NOMO-1 treated with dmso at 0.1 percent for 144 hours (cell line): ENCODE measurements around the gene SEMA3G.

ENCODE experiments used
- DNase-seq: peaks from one replicate; lab custom pipeline; 2025; ENCODE audit not compliant: unreplicated experiment; lab: John Stamatoyannopoulos, UW

Gene SEMA3G

DNA sequence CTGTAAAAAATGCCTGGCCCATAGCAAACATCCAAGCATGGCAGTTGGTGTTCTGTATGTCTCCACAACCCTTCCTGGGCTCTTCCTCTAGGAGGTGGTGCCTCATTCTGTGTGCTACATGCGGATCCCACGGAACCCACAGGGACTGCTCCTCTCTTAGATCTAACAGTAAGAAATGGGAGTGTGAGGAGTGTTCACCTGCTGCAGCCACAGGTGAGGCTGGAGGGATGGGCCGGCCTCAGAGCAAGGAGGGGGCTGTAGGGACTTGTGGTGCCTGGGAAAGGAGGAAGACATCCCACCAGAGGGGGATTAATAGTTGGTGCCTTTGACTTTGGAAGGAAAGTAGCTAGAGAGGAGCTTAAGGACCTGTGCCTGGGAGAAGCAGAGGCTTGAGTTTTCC, 22.2 kb downstream of the SEMA3G start:
- DNase-seq, result no peak

DNA sequence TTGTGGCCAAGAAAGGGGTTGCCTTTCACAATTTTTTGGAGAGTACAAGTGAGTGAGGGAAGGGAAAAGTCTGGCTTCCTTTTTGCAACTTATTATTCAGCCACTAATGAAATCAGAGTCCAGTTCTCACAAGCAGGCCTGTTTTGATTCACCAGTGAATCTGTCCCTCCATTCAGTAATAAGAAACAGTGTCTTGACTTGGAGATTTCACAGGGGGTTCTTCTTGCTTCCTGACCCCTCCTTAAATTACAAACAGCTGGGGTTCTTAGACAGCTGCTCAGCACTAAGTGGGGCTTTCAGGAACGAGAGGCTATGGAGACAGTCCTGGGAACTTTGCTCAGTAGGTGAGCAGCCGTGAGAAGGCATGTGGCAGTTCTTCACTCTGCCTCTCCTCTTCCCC, 24.5 kb downstream of the SEMA3G start:
- no peak for DNase-seq

DNA sequence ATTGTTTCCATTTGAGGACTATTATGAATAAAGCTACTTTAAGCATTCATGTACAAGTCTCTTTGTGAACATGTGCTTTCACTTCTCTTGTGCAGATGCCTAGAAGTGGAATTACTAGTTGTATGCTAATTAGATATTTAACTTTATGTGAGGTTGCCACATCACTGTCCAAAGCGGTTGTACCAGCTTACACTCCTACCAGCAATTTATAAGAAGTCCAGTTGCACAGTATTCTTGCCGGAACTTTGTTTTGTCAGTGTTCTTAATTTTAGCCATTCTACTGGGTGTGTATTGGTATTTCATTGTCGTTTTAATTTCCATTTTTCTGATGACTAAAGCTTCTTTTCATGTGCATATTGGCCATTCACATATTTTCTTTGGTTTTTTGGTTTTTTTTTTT, 29.1 kb downstream of the SEMA3G start:
- DNase-seq, result no peak

DNA sequence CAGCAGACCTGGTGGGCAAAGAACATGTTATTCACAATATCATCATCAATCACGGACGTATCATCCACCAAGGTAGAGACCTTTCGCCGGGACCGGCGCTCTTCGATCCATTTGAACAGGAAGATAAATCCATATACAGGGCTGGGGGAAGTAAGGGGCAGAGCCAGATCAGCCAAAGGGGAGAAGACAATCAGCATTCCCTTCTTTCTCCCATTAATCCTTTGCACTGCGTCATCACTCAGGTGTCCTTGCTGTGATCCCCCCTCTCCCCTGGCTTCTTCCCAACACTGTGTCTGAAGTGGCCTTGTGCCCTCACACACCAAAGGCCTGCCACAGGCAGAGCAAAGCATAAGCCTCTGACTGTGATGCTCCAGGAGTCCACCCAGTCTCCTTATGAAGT, 36.4 kb downstream of the SEMA3G start:
- DNase-seq, result no peak

DNA sequence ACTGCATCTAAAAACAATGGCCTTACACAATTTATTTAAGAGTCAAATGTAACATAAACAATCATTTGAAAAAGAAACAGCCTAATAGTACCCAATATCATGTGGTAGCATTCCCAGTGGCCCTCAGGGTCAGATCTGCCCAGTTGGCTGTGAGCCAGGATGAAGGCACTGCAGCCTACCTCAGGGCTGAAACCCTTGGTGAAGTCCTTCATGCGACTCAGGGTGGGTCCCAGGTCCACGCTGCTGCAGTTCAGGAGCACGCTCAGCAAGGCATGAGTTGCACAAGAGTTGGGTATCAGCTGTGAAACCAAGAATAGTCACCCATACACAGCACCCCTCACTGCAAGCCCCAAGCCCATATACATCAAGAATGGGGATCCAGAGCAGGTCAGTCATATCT, 37.1 kb downstream of the SEMA3G start:
- DNase-seq, result no peak

DNA sequence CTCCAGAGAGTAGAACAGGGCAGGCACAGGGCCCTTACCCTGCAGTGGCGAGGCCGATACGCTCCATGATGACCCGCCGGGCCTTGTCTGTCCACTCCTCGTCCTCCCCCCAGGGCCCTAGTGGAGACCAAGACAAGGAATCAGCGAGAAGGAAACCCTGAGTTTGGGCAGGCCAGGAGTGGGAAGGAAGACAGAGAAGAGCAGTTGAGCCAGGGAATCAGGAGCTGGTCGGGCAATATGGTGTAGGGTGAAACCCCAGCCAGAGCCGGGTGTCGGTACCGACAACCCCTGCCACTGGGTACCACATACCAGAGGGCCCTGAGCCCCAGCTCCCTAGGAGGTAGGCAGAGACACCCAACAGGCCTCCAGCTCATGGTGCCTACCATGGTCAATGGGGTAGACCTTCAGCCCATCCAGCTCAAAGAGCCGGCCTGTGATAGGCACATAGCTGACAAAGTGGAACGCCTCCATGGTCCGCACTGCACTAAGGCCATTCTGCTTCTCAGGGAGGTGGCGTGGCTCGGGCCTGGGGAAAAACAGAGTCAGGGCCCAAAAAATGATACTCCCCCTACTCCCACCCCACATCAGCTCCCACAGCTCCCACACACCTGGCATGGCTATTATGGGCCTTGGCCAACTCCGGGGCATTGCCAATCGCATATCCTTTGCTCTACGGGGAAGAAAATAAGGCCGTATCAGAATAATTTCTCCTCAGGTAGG, 38.0 kb downstream of the SEMA3G start:
- DNase-seq, result no peak

GRCh38 chr3:52406231-52406661, 38.7 kb downstream of the SEMA3G start:
- no peak for DNase-seq

GRCh38 chr3:52405601-52406110, 39.2 kb downstream of the SEMA3G start:
- no peak for DNase-seq

- no peak for DNase-seq
Measured at GRCh38 chr3:52405066-52405465, 39.8 kb downstream of the SEMA3G start.

- DNase-seq, result no peak
Measured at GRCh38 chr3:52404391-52404790, 40.5 kb downstream of the SEMA3G start.

GRCh38 chr3:52403955-52404354, 40.9 kb downstream of the SEMA3G start:
- DNase-seq, result no peak

GRCh38 chr3:52403271-52403841, 41.5 kb downstream of the SEMA3G start:
- no peak for DNase-seq

DNA sequence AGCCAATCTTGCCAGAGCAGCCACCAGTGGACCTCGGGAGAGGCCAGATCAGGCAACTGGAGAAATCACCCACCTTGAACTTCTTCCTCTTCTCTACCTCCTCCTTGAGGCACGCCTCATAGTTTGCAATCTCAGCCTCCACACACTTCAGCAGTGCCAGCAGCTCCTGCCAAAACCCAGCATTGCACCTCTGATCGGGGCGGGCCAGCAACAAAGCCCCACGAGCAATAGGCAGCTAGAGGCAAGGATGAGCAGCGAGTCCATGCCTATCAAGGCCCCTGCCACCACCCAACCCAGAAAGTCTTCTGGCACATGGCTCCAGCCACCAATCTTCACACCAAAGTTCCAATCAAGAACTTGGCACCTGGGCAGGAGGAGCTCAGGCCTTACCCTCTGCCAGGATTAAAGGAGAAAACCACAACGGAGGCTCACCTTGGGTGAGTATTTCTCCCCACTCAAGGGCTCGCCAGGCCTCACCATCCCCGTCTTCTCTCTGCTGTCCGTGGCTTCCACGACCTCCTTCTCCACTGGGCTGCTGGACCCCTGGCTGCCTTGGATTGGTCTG, 42.1 kb downstream of the SEMA3G start:
- DNase-seq, result no peak

- DNase-seq, result no peak
Measured at GRCh38 chr3:52402101-52402521, 42.8 kb downstream of the SEMA3G start.

GRCh38 chr3:52401551-52401950, 43.4 kb downstream of the SEMA3G start:
- DNase-seq, result no peak

DNA sequence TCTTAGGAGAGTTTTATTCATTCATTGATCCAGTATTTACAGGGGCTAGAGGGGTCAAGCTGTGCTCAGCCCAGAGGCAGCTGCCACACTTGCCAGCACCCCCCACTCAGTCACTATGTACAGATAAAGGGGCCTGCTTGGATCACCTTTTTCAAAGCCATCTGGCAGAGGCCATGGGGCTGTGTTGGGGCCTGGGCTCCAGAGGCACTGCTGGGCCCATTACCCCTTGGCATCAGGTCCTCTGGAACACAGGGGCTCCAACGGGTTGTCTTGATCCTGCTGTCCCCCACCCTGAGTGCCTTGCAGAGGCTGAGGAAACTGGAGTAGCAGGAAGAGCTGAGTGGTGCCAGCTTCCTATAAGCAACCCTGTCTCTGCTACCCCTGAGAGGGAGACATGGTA, 43.9 kb downstream of the SEMA3G start:
- no peak for DNase-seq

DNA sequence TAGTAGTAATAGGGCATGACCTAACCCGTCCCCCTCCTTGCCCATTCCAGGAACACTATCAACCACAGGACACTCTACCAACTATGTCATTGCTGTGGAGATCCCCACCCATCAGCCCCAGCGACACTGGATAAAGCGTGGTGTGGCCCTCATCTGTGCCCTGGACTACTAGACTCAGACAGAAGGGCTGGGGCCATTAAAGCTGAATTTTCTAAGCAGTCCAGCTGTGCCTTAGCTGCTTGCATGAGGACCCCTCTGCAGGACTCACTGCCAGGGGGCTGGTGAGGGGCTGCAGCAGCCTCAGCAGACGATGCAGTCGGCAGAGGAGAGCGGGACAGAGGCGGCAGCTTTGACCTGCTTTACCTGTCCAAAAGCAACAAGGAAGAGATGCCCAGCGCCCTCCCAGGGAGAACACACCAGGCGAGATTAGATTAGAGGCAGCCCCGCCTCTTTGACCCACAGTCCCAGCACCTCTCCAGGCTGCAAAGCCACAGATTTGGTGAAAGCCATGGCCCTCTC, 44.6 kb downstream of the SEMA3G start:
- no peak for DNase-seq

DNA sequence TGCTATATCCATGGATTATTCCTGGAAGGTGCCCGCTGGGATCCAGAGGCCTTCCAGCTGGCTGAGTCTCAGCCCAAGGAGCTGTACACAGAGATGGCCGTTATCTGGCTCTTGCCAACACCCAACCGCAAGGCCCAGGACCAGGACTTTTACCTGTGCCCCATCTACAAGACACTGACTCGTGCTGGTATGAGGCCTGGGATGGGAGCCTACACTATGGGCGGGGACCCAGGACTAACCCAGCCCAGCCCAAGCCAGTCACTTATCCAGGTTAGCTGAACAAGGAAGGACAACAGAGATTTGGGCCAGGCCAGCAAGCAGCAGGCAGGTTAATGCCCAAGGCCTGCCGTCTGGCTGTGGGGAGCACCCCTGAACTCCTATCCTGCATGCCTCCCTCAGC, 45.3 kb downstream of the SEMA3G start:
- no peak for DNase-seq

GRCh38 chr3:52399131-52399530, 45.8 kb downstream of the SEMA3G start:
- no peak for DNase-seq

GRCh38 chr3:52398670-52399081, 46.2 kb downstream of the SEMA3G start:
- DNase-seq, result no peak

DNA sequence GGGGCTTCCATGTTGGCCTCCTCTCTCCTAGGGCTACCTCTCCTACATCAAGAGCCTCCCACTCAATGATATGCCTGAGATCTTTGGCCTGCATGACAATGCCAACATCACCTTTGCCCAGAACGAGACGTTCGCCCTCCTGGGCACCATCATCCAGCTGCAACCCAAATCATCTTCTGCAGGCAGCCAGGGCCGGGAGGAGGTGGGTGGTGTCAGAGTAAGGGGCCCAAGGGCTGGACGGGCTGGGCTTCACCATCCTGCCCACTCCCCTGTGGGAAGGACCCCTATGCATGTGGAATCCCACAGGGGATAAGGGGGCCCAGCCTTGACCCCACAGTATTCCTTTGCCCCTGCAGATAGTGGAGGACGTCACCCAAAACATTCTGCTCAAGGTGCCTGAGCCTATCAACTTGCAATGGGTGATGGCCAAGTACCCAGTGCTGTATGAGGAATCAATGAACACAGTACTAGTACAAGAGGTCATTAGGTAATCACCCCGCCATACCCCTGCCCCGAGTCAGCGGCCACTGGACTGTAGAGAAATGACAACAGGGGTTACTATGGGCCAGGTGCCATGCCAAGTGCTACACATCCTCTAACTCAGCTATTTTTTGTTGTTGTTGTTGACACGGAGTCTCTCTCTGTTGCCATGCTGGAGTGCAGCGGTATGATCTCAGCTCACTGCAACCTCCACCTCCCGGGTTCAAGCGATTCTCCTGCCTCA, 47.1 kb downstream of the SEMA3G start:
- DNase-seq, result no peak
